ENCODE results near the gene SLC7A6OS. TPM values are rescaled to one million over a fixed set of nuclear protein-coding genes. Genes with fewer than 3 reads are reported as not detected.

The SLC7A6OS gene
- polyA plus RNA-seq (9.5 to 12.6 TPM (median 9.8 TPM) in 3 replicates), polyA minus RNA-seq (3.0 to 7.2 TPM (median 5.6 TPM) in 3 replicates)
- 36.8 TPM for polyA plus RNA-seq (2011; ENCODE audit: low read depth)
- polyA plus RNA-seq (2011; cell fraction: cytosol; rRNA removed): 6.5 and 7.8 TPM in 2 replicates
- polyA plus RNA-seq (2011; cell fraction: nucleus; rRNA removed): 13.1 and 14.7 TPM in 2 replicates
- polyA plus RNA-seq (2012; ENCODE audit: low replicate concordance): 8.5 and 11.8 TPM in 2 replicates
- 3.5 TPM for polyA minus RNA-seq (2011; cell fraction: cytosol; rRNA and poly(A)+ RNA removed)
- 4.0 and 5.4 TPM in 2 replicates for polyA minus RNA-seq (2011; cell fraction: nucleus; rRNA and poly(A)+ RNA removed)

GRCh38 chr16:68310774-68311511 is at the start of gene SLC7A6OS, which contains the start of gene PRMT7:
TSS of gene SLC7A6OS (minus strand) at chr16:68310946. CDS start at chr16:68310926, 20 bp downstream.
TSS of gene PRMT7 (plus strand) at chr16:68311019. CDS start at chr16:68315980, 4,961 bp downstream.
- Histone ChIP-seq H3K4me2 (ENCODE audit: control insufficient read depth, extremely low read depth, insufficient read depth, low read depth, low read length) (peak within 1 kb of the TSS; percentile 98), H3K27ac (ENCODE audit: control insufficient read depth, insufficient read depth, low read length) (peak within 1 kb of the TSS; percentile 57), H4K20me1 (ENCODE audit: control insufficient read depth, extremely low read depth, insufficient read depth, low read length) (no peaks in the 10 kb centered on the region), H3K9me3 (ENCODE audit: control insufficient read depth, low read depth, low read length) (no peaks in the 10 kb centered on the region), H3K9ac (ENCODE audit: control insufficient read depth, extremely low read depth, insufficient read depth, low read length) (peak within 1 kb of the TSS; percentile 83), H3K27me3 (ENCODE audit: control insufficient read depth, extremely low read depth, insufficient read depth, low read length) (no peaks in the 10 kb centered on the region), H3K79me2 (ENCODE audit: control insufficient read depth, insufficient read depth, low read length) (peaks cover 48% of the 10 kb centered on the region), H3K36me3 (ENCODE audit: control insufficient read depth in 2 of 2, extremely low read depth in 1 of 2, insufficient read depth in 2 of 2, low read length in 2 of 2) (peaks cover 2 to 14% of the 10 kb centered on the region in 2 experiments), H3K9me1 (ENCODE audit: control insufficient read depth, extremely low read depth, insufficient read depth, low read length) (peaks cover 3% of the 10 kb centered on the region), H2AFZ (ENCODE audit: control insufficient read depth, low read length) (peak within 1 kb of the TSS; percentile 83), H3K4me1 (ENCODE audit: control insufficient read depth, extremely low read depth, insufficient read depth, low read length) (peaks cover 15% of the 10 kb centered on the region), H3K4me3 (ENCODE audit: control insufficient read depth in 2 of 3, extremely low read depth in 1 of 3, insufficient read depth in 2 of 3, low read depth in 1 of 3, low read length in 3 of 3) (peak within 1 kb of the TSS; percentile 92 to 98 (median 95))
- no peak for FAIRE-seq
- dilution Hi-C loops (cut with MboI; ENCODE audit: extremely low pct_ligation_motif_present, low sequenced_read_pairs): no loop called here
- DNase-seq (ENCODE audit: low read depth, low spot score): peak; percentile 36
- TF ChIP-seq CTCF (optimal IDR thresholded peaks at IDR 0.05 in 1 of 3, IDR thresholded peaks at IDR 0.05 in 1 of 3, conservative IDR thresholded peaks at IDR 0.05 in 1 of 3; ENCODE audit: extremely low read depth in 1 of 3, insufficient read depth in 2 of 3, low read length in 3 of 3) (peak in 1 of 3 experiments; percentile 20), EZH2 (IDR thresholded peaks at IDR 0.05; ENCODE audit: low read length) (no peak)

GRCh38 chr16:68359398-68360191 is 48.8 kb upstream of the SLC7A6OS start:
- H3K9me1 ChIP-seq (ENCODE audit: control insufficient read depth, extremely low read depth, insufficient read depth, low read length): no peaks in the 10 kb centered on the region
- no peak for DNase-seq (ENCODE audit: low read depth, low spot score)
- no peaks in the 10 kb centered on the region for H3K79me2 ChIP-seq (ENCODE audit: control insufficient read depth, insufficient read depth, low read length)
- H3K36me3 ChIP-seq (ENCODE audit: control insufficient read depth in 2 of 2, extremely low read depth in 1 of 2, insufficient read depth in 2 of 2, low read length in 2 of 2): peaks cover 0 to 9% of the 10 kb centered on the region in 2 experiments
- H2AFZ ChIP-seq (ENCODE audit: control insufficient read depth, low read length): no peak overlapping the region
- peaks cover 3% of the 10 kb centered on the region for H3K4me1 ChIP-seq (ENCODE audit: control insufficient read depth, extremely low read depth, insufficient read depth, low read length)
- H4K20me1 ChIP-seq (ENCODE audit: control insufficient read depth, extremely low read depth, insufficient read depth, low read length): no peaks in the 10 kb centered on the region
- dilution Hi-C loops (cut with MboI; ENCODE audit: extremely low pct_ligation_motif_present, low sequenced_read_pairs): no loop called here
- TF ChIP-seq CTCF (optimal IDR thresholded peaks at IDR 0.05 in 1 of 3, IDR thresholded peaks at IDR 0.05 in 1 of 3, conservative IDR thresholded peaks at IDR 0.05 in 1 of 3; ENCODE audit: extremely low read depth in 1 of 3, insufficient read depth in 2 of 3, low read length in 3 of 3) (no peak), EZH2 (IDR thresholded peaks at IDR 0.05; ENCODE audit: low read length) (no peak)
- no peak overlapping the region for H3K9ac ChIP-seq (ENCODE audit: control insufficient read depth, extremely low read depth, insufficient read depth, low read length)
- no peak overlapping the region for H3K27ac ChIP-seq (ENCODE audit: control insufficient read depth, insufficient read depth, low read length)
- FAIRE-seq: no peak
- H3K27me3 ChIP-seq (ENCODE audit: control insufficient read depth, extremely low read depth, insufficient read depth, low read length): peaks cover 18% of the 10 kb centered on the region
- no peak overlapping the region for H3K4me3 ChIP-seq (ENCODE audit: control insufficient read depth in 2 of 3, extremely low read depth in 1 of 3, insufficient read depth in 2 of 3, low read depth in 1 of 3, low read length in 3 of 3)
- H3K9me3 ChIP-seq (ENCODE audit: control insufficient read depth, low read depth, low read length): no peaks in the 10 kb centered on the region
- H3K4me2 ChIP-seq (ENCODE audit: control insufficient read depth, extremely low read depth, insufficient read depth, low read depth, low read length): no peak overlapping the region
